ENCODE results near the gene GYS1.

DNA sequence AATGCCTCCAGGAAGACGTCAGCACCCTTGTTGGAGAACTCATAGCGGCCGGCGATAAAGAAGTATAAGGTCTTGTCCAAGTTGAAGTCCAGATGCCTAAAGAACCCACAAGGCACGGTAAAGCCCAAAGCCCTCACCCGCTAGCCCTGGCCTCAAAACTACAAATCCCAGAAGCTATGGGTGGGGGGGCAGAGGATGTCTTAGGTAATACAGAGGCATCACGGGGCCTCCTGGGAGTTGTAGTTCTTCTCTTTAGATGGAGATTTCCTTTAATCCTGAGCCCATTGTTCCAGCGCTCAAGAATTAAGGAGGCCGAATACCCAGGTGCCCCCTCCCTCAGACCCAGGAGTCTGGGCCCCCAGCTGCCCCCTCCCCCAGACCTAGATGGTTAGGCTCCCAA, 10.8 kb downstream of the GYS1 start:
- no peak for TF ChIP-seq GABPA (IDR thresholded peaks at IDR 0.05; ENCODE audit: low read depth)
- TF ChIP-seq, protein P1, sequence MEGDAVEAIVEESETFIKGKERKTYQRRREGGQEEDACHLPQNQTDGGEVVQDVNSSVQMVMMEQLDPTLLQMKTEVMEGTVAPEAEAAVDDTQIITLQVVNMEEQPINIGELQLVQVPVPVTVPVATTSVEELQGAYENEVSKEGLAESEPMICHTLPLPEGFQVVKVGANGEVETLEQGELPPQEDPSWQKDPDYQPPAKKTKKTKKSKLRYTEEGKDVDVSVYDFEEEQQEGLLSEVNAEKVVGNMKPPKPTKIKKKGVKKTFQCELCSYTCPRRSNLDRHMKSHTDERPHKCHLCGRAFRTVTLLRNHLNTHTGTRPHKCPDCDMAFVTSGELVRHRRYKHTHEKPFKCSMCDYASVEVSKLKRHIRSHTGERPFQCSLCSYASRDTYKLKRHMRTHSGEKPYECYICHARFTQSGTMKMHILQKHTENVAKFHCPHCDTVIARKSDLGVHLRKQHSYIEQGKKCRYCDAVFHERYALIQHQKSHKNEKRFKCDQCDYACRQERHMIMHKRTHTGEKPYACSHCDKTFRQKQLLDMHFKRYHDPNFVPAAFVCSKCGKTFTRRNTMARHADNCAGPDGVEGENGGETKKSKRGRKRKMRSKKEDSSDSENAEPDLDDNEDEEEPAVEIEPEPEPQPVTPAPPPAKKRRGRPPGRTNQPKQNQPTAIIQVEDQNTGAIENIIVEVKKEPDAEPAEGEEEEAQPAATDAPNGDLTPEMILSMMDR (IDR thresholded peaks at IDR 0.05; ENCODE audit: insufficient read depth, low read length), result no peak
- no peak for TF ChIP-seq POLR2AphosphoS5 (IDR thresholded peaks at IDR 0.05; ENCODE audit: low read depth)
- no peak for TF ChIP-seq SPI1 (IDR thresholded peaks at IDR 0.05; ENCODE audit: borderline replicate concordance, low read depth)
